Naive thymus-derived CD8-positive, alpha-beta T cell (primary cell): ENCODE measurements around the gene DGKB. TPM values are rescaled to one million over a fixed set of nuclear protein-coding genes. Genes with fewer than 3 reads are reported as not detected.

Experiments
- ATAC-seq, 2 donors: fragments of 150-1000 bp; cut with Tn5 transposase in 1 of 2; sonication (Bioruptor Pico), chemical (Tn5 transposase) in 1 of 2; 1 replicate in 1 of 2; 2 replicates in 1 of 2; pipeline ENCODE4 v1.10.0; 2021; ENCODE audit warnings: mild to moderate bottlenecking in 2 of 2, moderate library complexity in 2 of 2
- POLR2A ChIA-PET: fragments of 350-600 bp; sonication (Branson Sonifier 250); formaldehyde crosslinking; loops from one replicate; lab custom pipeline; 2021; ENCODE audit warnings: antibody characterized with exemption; lab: Charles Lee
- DNase-seq, 10 donors: peaks; one replicate each; pipeline versions ENCODE4 v3.0.0 to v3.0.0-alpha.2; 2020 to 2022
- H3K27ac Mint-ChIP-seq, 10 donors: one replicate each; pipeline ENCODE4 v1.8.0; 2020 to 2022; ENCODE audit warnings: mild to moderate bottlenecking in 10 of 10, mixed read lengths in 10 of 10, moderate library complexity in 4 of 10, inconsistent platforms in 1 of 10
- H3K27me3 Mint-ChIP-seq, 5 donors: one replicate each; pipeline ENCODE4 v1.8.0; 2021 to 2022; ENCODE audit warnings: mixed read lengths in 5 of 5
- H3K36me3 Mint-ChIP-seq, 3 donors: one replicate each; pipeline ENCODE4 v1.8.0; 2020 to 2022; ENCODE audit warnings: mixed read lengths in 3 of 3, mild to moderate bottlenecking in 2 of 3, inconsistent platforms in 1 of 3
- H3K4me1 Mint-ChIP-seq, 4 donors: one replicate each; pipeline ENCODE4 v1.8.0; 2021 to 2022; ENCODE audit warnings: mixed read lengths in 4 of 4
- H3K4me3 Mint-ChIP-seq, 10 donors: one replicate each; pipeline ENCODE4 v1.8.0; 2020 to 2022; ENCODE audit warnings: mild to moderate bottlenecking in 10 of 10, mixed read lengths in 10 of 10, moderate library complexity in 6 of 10, inconsistent platforms in 1 of 10
- H3K9me3 Mint-ChIP-seq, 9 donors: one replicate each; pipeline ENCODE4 v1.8.0; 2020 to 2022; ENCODE audit warnings: mixed read lengths in 9 of 9, mild to moderate bottlenecking in 3 of 9, inconsistent platforms in 1 of 9, moderate library complexity in 1 of 9
- polyA plus RNA-seq, 3 donors: library from polyadenylated mRNA; unstranded; fragments of 300-500 nt; fragmentation: Illumina TruSeq; gene quantifications; one replicate each; pipeline ENCODE4 v1.2.3, GENCODE V29; 2021
- total RNA-seq, 8 experiments: library from RNA in 2 of 8; stranded (reverse) in 2 of 8; gene quantifications; one replicate each; pipeline ENCODE4 v1.2.3 and lab custom pipeline; 2021 to 2026

The DGKB gene
- total and polyA plus RNA-seq, 5 experiments from 2014 or later: not detected

DNA sequence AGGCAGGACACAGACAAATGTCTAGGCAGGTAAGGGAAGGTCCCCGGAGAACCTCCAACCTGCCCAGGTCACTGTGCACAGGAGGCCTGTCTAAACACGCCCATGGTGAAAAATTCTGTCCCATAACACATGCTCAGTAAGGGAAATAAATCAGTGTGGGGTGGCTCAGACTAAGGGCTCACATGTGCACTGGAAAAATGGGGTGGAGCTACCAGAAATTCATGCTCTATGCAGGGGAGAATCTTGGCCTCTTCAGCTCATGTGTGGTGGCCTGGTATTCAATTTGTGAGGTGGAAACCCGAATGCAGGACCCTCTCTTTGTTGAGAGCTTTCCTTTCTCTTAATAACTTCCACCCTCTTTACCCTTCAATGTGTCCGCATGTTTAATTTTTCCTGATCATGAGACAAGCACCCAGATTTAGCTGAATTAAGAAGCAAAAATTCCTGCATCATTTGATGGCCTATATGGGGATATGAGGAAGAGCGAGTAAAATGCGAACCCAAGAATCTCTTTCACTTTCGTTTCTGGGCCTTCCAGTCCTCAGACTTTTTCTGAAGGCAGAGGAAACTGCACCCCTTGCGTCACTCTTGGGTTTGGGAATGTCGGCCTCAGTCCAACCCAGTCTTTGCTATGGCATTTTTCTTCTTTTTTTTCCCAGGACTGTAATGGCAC, 163.2 kb downstream of the DGKB start:
- POLR2A ChIA-PET: no interaction called here
- Mint-ChIP-seq H3K4me3 (no peak overlapping the region), H3K27me3 (no peaks in the 10 kb centered on the region), H3K9me3 (peaks cover 0 to 43% (median 20%) of the 10 kb centered on the region in 9 donors), H3K36me3 (peaks cover 0 to 10% (median 0%) of the 10 kb centered on the region in 3 donors), H3K4me1 (peaks cover 0 to 2% (median 1%) of the 10 kb centered on the region in 4 donors), H3K27ac (no peak overlapping the region)
- no peak for DNase-seq
- no peak for ATAC-seq

DNA sequence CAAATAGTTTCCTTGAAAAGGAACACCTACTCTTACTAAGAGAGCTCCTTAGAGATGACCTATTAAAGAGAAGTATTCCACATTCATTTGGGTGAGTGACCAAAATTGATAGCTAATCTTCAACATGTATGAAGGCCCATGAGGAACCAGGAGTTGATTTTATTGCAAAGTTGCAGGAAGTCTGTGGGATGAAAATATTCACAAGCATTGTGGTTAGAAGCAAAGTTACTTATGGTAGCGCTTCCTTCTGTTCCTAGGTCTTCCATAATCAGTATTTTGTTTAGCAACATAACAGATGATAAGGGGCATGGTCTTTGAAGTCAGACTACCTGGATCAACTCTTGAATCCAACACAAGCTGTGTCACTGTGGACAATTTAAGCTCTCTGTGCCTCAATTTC, 164.5 kb downstream of the DGKB start:
- POLR2A ChIA-PET: no interaction called here
- ATAC-seq (no peak), DNase-seq (no peak)
- Mint-ChIP-seq H3K27ac (no peak overlapping the region), H3K4me3 (no peak overlapping the region), H3K27me3 (no peaks in the 10 kb centered on the region), H3K9me3 (peaks cover 0 to 32% (median 12%) of the 10 kb centered on the region in 9 donors), H3K36me3 (no peaks in the 10 kb centered on the region), H3K4me1 (peaks cover 0 to 2% (median 1%) of the 10 kb centered on the region in 4 donors)

DNA sequence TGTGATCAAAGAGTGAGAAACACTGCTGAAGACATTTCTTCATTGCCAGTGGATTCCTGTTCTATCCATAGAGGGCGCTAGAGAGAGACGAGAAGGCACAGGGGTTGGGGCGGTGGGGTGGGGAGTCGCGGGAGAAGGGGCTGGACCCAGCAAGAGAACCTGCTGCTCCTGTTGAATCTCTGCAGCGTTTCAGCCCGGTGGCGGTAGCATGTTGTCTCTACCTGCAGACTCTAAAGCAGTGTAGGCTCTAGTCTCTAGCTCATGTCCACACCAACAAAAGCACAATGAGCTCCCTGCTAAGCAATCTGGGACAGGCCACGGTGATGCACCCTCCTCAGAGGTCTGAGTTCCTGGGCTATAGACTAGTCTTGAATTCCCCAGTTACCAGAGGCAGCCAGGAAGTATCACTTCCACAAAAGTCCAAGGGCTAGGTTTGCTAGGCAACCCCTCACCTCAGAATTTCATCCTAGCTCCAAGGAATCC, 167.7 kb downstream of the DGKB start:
- no peak overlapping the region for H3K27ac Mint-ChIP-seq
- H3K36me3 Mint-ChIP-seq: no peaks in the 10 kb centered on the region
- H3K27me3 Mint-ChIP-seq: no peaks in the 10 kb centered on the region
- POLR2A ChIA-PET: no interaction called here
- peaks cover 0 to 2% (median 1%) of the 10 kb centered on the region in 4 donors for H3K4me1 Mint-ChIP-seq
- no peak for ATAC-seq
- no peak overlapping the region for H3K4me3 Mint-ChIP-seq
- peaks cover 0 to 12% (median 2%) of the 10 kb centered on the region in 9 donors for H3K9me3 Mint-ChIP-seq
- DNase-seq: no peak

DNA sequence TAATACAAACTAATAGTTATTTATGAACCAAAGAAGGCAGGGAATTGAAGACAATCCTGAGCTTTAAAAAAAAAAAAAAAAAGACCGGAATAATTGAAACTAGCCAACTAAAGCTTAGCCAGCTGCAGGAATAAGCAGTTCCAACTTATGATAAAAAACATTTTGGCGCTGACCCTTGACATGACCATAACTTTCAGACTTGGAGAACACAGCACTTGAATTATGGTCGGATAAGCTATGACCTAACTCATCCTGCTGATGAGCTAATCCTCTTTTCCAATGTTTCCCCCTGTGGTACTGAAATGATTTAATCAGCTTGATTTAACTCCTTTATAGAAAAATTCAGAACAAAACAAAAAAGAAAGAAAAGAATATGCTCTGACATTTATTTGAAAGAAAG, 181.8 kb downstream of the DGKB start:
- H3K27me3 Mint-ChIP-seq: no peaks in the 10 kb centered on the region
- H3K9me3 Mint-ChIP-seq: no peaks in the 10 kb centered on the region
- no peaks in the 10 kb centered on the region for H3K36me3 Mint-ChIP-seq
- POLR2A ChIA-PET: no interaction called here
- H3K4me3 Mint-ChIP-seq: no peak overlapping the region
- DNase-seq (no peak), ATAC-seq (no peak)
- H3K4me1 Mint-ChIP-seq: no peaks in the 10 kb centered on the region
- H3K27ac Mint-ChIP-seq: no peak overlapping the region

DNA sequence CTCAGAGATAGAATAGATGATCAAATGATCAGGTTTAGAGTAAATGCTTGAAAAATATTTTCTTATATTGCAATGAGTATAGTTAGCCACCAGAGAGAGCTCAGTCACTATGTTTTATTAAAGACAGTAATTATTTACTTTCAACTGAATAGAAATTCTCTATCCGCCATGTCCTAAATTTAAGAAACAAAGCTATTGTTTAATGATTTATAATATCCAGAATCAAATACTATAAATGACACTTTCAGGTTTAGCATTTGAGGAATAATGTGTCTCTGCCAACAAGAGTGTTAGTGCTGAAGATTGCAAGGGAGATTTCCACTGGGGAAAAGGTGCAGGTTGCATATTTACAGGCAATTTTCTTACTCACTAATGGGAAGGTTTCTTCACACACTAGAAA, 184.7 kb downstream of the DGKB start:
- Mint-ChIP-seq H3K27ac (no peak overlapping the region), H3K4me1 (no peaks in the 10 kb centered on the region), H3K9me3 (no peaks in the 10 kb centered on the region), H3K36me3 (no peaks in the 10 kb centered on the region), H3K27me3 (peaks cover 0 to 4% (median 0%) of the 10 kb centered on the region in 5 donors), H3K4me3 (no peak overlapping the region)
- ATAC-seq: no peak
- DNase-seq: no peak
- POLR2A ChIA-PET: no interaction called here

DNA sequence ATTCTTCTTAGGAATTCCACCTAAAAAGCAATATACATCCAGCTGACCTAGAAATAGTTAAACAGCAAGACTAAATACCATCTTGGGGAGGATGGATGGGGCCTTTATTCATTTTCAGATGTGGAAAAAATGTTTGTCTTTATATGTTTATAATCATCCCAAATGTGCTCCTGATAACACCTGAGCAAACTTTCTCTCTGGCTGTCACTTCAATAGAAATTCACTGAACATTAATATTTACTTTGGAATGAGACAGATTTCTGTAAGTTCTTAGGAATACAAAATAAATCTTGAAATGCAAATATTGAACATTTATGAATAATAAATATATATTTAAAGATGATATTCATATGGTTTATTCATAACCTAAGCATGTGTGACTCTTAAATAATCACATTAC, 185.4 kb downstream of the DGKB start:
- DNase-seq: no peak
- no peaks in the 10 kb centered on the region for H3K4me1 Mint-ChIP-seq
- no peak for ATAC-seq
- H3K36me3 Mint-ChIP-seq: no peaks in the 10 kb centered on the region
- no peak overlapping the region for H3K4me3 Mint-ChIP-seq
- H3K27me3 Mint-ChIP-seq: peaks cover 0 to 4% (median 0%) of the 10 kb centered on the region in 5 donors
- POLR2A ChIA-PET: no interaction called here
- H3K27ac Mint-ChIP-seq: no peak overlapping the region
- no peaks in the 10 kb centered on the region for H3K9me3 Mint-ChIP-seq

DNA sequence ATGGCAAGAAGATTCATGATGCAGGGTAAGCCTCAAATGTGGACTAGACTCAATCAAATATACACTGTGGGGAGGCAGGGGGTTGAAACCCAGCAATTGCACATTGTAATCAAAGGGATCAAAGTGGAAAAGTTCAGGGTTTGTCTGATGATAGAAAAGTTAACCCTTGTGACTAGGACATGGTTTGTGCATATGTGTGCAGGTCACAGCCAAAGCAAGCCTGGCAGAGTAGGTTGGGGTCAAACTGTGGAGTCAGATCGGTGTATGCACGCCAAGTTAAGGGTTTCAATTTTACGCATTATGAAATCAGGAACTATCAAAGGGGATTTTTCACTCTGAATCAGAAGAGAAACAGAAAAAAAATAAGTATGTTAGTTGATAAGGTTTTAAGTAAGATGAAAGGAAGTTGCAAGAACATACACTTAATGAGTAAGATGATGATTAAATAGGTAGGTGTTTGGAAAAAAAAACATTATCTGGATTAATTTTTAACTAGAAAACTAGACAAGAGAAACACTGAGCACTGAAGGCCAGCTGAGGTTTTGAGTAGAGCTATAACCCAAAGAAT, 188.3 kb downstream of the DGKB start:
- H3K9me3 Mint-ChIP-seq: no peaks in the 10 kb centered on the region
- no peak for DNase-seq
- H3K27ac Mint-ChIP-seq: no peak overlapping the region
- no peak for ATAC-seq
- no peak overlapping the region for H3K4me3 Mint-ChIP-seq
- H3K27me3 Mint-ChIP-seq: peaks cover 0 to 4% (median 0%) of the 10 kb centered on the region in 5 donors
- POLR2A ChIA-PET: no interaction called here
- no peaks in the 10 kb centered on the region for H3K4me1 Mint-ChIP-seq
- H3K36me3 Mint-ChIP-seq: no peaks in the 10 kb centered on the region

DNA sequence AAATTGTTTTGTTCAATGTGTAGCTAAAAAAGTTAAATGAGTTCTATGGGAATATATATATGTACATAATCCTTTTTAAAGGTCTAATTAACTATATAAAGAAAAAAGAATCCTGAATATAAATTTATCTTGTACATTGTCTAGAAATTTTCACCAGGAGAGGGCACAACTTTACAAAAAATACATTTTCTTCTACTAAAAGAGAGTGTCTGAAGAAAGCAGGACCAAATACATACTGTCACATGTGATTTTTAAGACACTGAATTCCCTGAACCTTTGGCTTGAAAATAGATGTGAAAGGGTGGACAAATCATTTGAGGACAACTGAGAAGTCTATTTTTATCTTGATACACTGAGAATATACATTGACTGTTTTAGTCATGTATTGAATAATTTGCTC, 204.3 kb downstream of the DGKB start:
- H3K9me3 Mint-ChIP-seq: no peaks in the 10 kb centered on the region
- no peak overlapping the region for H3K4me3 Mint-ChIP-seq
- peak overlapping the region in 1 of 10 donors; percentile 24 for H3K27ac Mint-ChIP-seq
- no peaks in the 10 kb centered on the region for H3K4me1 Mint-ChIP-seq
- ATAC-seq (no peak), DNase-seq (no peak)
- POLR2A ChIA-PET: no interaction called here
- H3K27me3 Mint-ChIP-seq: no peaks in the 10 kb centered on the region
- H3K36me3 Mint-ChIP-seq: no peaks in the 10 kb centered on the region

DNA sequence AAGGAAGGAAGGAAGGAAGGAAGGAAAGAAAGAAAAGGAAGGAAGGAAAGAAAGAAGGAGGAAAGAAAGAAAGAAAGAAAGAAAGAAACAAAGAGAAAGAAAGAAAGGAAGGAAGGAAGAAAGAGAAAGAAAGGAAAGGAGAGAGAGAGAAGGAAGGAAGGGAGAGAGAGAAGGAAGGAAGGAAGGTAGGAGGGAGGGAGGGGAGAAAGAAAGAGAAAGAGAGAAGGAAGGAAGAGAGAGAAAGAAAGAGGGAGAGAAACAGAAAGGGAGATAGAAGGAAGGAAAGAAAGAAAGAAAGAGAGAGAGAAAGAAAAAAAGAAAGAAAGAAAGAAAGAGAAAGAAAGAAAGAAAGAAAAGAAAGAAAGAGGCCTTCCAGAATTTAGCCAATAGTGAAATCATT, 204.9 kb downstream of the DGKB start:
- peak overlapping the region in 1 of 10 donors; percentile 36 for H3K27ac Mint-ChIP-seq

DNA sequence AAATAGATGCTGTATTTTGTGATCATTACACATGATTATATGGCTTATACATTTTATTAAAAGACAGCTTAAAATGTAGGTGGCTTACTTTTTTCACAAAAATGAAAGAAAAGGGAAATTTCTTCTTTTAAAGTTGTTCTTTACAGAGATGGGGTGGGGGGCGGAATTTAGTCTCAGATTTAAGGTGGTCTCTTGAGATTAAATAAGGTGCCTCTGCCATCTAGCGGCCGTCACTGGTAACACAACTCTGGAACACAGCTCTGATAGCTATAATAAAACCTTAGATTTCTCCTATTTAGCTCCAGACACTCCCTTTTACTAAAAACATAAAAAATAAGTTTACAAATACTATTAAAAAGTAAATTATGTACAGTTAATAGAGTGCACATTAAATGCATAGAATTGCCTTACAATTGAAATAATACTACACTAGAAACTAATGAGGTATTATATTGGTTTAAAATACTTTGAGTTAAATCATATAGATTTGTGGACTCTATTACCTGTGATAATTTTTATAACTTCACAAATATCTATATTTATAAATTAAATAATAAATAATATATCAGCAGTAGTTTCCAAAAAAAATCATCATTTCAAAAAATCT, 210.9 kb downstream of the DGKB start:
- H3K27me3 Mint-ChIP-seq: peaks cover 0 to 4% (median 2%) of the 10 kb centered on the region in 5 donors
- ATAC-seq: no peak
- no peak overlapping the region for H3K27ac Mint-ChIP-seq
- POLR2A ChIA-PET: no interaction called here
- no peaks in the 10 kb centered on the region for H3K36me3 Mint-ChIP-seq
- peak; percentile 8 to 71 (median 31) for DNase-seq
- H3K4me1 Mint-ChIP-seq: no peaks in the 10 kb centered on the region
- no peaks in the 10 kb centered on the region for H3K9me3 Mint-ChIP-seq
- H3K4me3 Mint-ChIP-seq: no peak overlapping the region

More for the DNA sequence above, 204.9 kb downstream of the DGKB start:
- no peaks in the 10 kb centered on the region for H3K36me3 Mint-ChIP-seq
- POLR2A ChIA-PET: no interaction called here
- DNase-seq (no peak), ATAC-seq (no peak)
- H3K4me3 Mint-ChIP-seq: no peak overlapping the region
- H3K27me3 Mint-ChIP-seq: no peaks in the 10 kb centered on the region
- no peaks in the 10 kb centered on the region for H3K4me1 Mint-ChIP-seq
- no peaks in the 10 kb centered on the region for H3K9me3 Mint-ChIP-seq

DNA sequence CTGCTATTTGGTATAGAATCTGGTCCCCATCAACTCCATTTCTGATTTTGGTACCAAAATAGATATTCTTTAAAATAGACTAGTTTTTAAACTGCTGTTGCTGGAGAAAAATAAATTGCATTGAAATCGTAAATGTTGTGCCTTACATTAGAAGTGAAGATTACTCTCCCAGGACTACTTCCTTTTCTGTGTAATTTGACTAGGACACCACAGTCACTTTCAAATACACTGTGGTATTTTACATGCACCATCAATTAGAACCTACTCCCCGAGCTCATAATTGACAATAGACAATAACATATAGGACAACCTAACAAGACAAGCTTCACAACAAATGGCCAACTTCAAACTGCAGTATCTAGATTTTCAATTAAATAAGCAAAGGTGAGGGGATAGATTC, 211.5 kb downstream of the DGKB start:
- Mint-ChIP-seq H3K36me3 (no peaks in the 10 kb centered on the region), H3K27ac (no peak overlapping the region), H3K27me3 (peaks cover 0 to 4% (median 2%) of the 10 kb centered on the region in 5 donors), H3K9me3 (no peaks in the 10 kb centered on the region), H3K4me1 (no peaks in the 10 kb centered on the region), H3K4me3 (no peak overlapping the region)
- DNase-seq: no peak
- no peak for ATAC-seq
- POLR2A ChIA-PET: no interaction called here

DNA sequence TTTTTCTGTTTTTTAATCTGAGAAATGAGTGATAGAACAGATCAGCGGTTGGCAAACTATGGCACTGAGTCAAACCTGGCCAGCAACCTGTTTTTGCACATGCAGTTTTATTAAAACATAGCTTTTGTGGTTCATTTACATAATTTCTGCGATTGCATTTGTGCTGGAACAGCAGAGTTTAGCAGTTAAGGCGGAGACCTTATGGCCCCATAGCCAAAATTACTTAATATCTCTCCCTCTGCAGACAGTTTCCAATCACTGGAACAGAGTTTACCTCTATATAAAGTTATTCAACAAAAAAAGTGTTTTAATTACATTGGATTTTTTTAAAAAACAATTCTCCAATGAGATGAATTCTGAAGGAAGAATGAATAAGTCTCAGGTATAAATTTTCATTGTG, 212.1 kb downstream of the DGKB start:
- Mint-ChIP-seq H3K36me3 (no peaks in the 10 kb centered on the region), H3K4me1 (no peaks in the 10 kb centered on the region), H3K27ac (no peak overlapping the region), H3K4me3 (no peak overlapping the region), H3K9me3 (no peaks in the 10 kb centered on the region), H3K27me3 (peaks cover 0 to 4% (median 2%) of the 10 kb centered on the region in 5 donors)
- POLR2A ChIA-PET: no interaction called here
- DNase-seq (no peak), ATAC-seq (no peak)

DNA sequence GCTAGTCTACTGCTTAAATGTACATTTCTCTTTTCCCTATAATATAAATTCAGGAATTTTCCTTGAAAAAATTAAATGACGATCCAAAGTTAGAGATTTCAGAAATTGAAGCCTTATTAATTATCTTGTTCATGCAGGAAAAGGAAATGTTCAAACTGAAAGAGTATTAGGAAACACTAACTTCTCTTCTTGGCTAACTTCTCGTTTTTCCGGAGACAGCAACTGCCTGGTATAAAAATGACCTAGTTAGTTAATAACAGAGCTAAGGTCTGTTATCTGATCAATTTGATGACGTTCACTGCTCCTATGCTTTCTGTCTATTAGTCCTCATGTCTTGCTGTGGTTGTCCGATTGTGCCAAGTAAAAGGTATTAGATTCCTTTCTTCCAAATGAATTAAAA, 212.5 kb downstream of the DGKB start:
- ATAC-seq (no peak), DNase-seq (no peak)
- Mint-ChIP-seq H3K4me3 (no peak overlapping the region), H3K9me3 (no peaks in the 10 kb centered on the region), H3K27ac (no peak overlapping the region), H3K27me3 (peaks cover 0 to 4% (median 2%) of the 10 kb centered on the region in 5 donors), H3K4me1 (no peaks in the 10 kb centered on the region), H3K36me3 (no peaks in the 10 kb centered on the region)
- POLR2A ChIA-PET: no interaction called here
